ENCODE data around the gene CD48.

GRCh38 chr1:160645386-160646130 lies 66.1 kb downstream of the CD48 start:
- TF ChIP-seq CTCF (IDR thresholded peaks at IDR 0.05) (no peak), POLR2AphosphoS5 (IDR thresholded peaks at IDR 0.05) (no peak), POLR2A (IDR thresholded peaks at IDR 0.05) (no peak)
